ENCODE results near the gene PLAU.

GRCh38 chr10:73872190-73872710 is 38.7 kb upstream of the PLAU start:
- TF ChIP-seq CTCF (IDR thresholded peaks at IDR 0.05) = no peak
- no peak for TF ChIP-seq PHF8 (IDR thresholded peaks at IDR 0.05; ENCODE audit: borderline replicate concordance, low read depth)
- no peak for TF ChIP-seq MAZ (IDR thresholded peaks at IDR 0.05; ENCODE audit: borderline replicate concordance, low read depth, low read length)
- TF ChIP-seq POLR2A (IDR thresholded peaks at IDR 0.05; ENCODE audit: low read length) = no peak
- TF ChIP-seq EP300 (IDR thresholded peaks at IDR 0.05) = no peak
- no peak for TF ChIP-seq JUNB (IDR thresholded peaks at IDR 0.05)
- TF ChIP-seq, protein P1, sequence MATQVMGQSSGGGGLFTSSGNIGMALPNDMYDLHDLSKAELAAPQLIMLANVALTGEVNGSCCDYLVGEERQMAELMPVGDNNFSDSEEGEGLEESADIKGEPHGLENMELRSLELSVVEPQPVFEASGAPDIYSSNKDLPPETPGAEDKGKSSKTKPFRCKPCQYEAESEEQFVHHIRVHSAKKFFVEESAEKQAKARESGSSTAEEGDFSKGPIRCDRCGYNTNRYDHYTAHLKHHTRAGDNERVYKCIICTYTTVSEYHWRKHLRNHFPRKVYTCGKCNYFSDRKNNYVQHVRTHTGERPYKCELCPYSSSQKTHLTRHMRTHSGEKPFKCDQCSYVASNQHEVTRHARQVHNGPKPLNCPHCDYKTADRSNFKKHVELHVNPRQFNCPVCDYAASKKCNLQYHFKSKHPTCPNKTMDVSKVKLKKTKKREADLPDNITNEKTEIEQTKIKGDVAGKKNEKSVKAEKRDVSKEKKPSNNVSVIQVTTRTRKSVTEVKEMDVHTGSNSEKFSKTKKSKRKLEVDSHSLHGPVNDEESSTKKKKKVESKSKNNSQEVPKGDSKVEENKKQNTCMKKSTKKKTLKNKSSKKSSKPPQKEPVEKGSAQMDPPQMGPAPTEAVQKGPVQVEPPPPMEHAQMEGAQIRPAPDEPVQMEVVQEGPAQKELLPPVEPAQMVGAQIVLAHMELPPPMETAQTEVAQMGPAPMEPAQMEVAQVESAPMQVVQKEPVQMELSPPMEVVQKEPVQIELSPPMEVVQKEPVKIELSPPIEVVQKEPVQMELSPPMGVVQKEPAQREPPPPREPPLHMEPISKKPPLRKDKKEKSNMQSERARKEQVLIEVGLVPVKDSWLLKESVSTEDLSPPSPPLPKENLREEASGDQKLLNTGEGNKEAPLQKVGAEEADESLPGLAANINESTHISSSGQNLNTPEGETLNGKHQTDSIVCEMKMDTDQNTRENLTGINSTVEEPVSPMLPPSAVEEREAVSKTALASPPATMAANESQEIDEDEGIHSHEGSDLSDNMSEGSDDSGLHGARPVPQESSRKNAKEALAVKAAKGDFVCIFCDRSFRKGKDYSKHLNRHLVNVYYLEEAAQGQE (IDR thresholded peaks at IDR 0.05) = no peak
- TF ChIP-seq RCOR1 (IDR thresholded peaks at IDR 0.05; ENCODE audit: low read depth, low read length) = no peak
- TF ChIP-seq POLR2AphosphoS2 (conservative IDR thresholded peaks at IDR 0.05; ENCODE audit: low read length) = no peak

Data from A549 (cell line).